T-helper 2 cell treated with Interferon-gamma antibody and Interleukin-4, amounts not matched to agents 5 μg/mL and 100 μg/mL, for 36 hours (primary cell): Measurements from ENCODE around the gene CDSN.

ENCODE experiments used
- DNase-seq: peaks from one replicate; pipeline ENCODE4 v3.0.0; 2021; ENCODE audit warnings: low spot score
- H3K27ac Mint-ChIP-seq: one replicate; pipeline ENCODE4 v1.8.0; 2021; ENCODE audit warnings: mild to moderate bottlenecking, mixed read lengths
- H3K27me3 Mint-ChIP-seq: one replicate; pipeline ENCODE4 v1.8.0; 2021; ENCODE audit warnings: low read depth, mixed read lengths
- H3K36me3 Mint-ChIP-seq: one replicate; pipeline ENCODE4 v1.8.0; 2021; ENCODE audit warnings: low read depth, mixed read lengths
- H3K4me1 Mint-ChIP-seq: one replicate; pipeline ENCODE4 v1.8.0; 2021; ENCODE audit warnings: low read depth, mixed read lengths
- H3K4me3 Mint-ChIP-seq: one replicate; pipeline ENCODE4 v1.8.0; 2022; ENCODE audit warnings: mild to moderate bottlenecking, moderate library complexity, mixed read lengths
- H3K9me3 Mint-ChIP-seq: one replicate; pipeline ENCODE4 v1.8.0; 2021; ENCODE audit warnings: mixed read lengths

The CDSN gene

GRCh38 chr6:31132806-31133205 lies 12.6 kb upstream of the CDSN start:
- H3K9me3 Mint-ChIP-seq = no peaks in the 10 kb centered on the region
- H3K4me3 Mint-ChIP-seq = no peak overlapping the region
- no peak for DNase-seq
- no peak overlapping the region for H3K27ac Mint-ChIP-seq
- H3K36me3 Mint-ChIP-seq = no peaks in the 10 kb centered on the region
- H3K4me1 Mint-ChIP-seq = peaks cover 3% of the 10 kb centered on the region
- H3K27me3 Mint-ChIP-seq = peaks cover 19% of the 10 kb centered on the region

GRCh38 chr6:31131595-31131994 lies 11.3 kb upstream of the CDSN start:
- Mint-ChIP-seq H3K4me1 (no peaks in the 10 kb centered on the region), H3K27ac (no peak overlapping the region), H3K4me3 (no peak overlapping the region), H3K27me3 (peaks cover 17% of the 10 kb centered on the region), H3K36me3 (no peaks in the 10 kb centered on the region), H3K9me3 (no peaks in the 10 kb centered on the region)
- no peak for DNase-seq

- no peak overlapping the region for H3K4me3 Mint-ChIP-seq
- H3K27me3 Mint-ChIP-seq = peaks cover 17% of the 10 kb centered on the region
- H3K36me3 Mint-ChIP-seq = no peaks in the 10 kb centered on the region
- no peak for DNase-seq
- H3K9me3 Mint-ChIP-seq = no peaks in the 10 kb centered on the region
- no peaks in the 10 kb centered on the region for H3K4me1 Mint-ChIP-seq
- H3K27ac Mint-ChIP-seq = no peak overlapping the region
Measured at GRCh38 chr6:31130751-31131150, 10.5 kb upstream of the CDSN start.

- DNase-seq = no peak
- Mint-ChIP-seq H3K27ac (no peak overlapping the region), H3K36me3 (no peaks in the 10 kb centered on the region), H3K4me3 (no peak overlapping the region), H3K27me3 (peaks cover 17% of the 10 kb centered on the region), H3K4me1 (no peaks in the 10 kb centered on the region), H3K9me3 (no peaks in the 10 kb centered on the region)
Measured at GRCh38 chr6:31129130-31129529, 8.9 kb upstream of the CDSN start.

- peak; percentile 36 for DNase-seq
- Mint-ChIP-seq H3K27me3 (peaks cover 17% of the 10 kb centered on the region), H3K27ac (no peak overlapping the region), H3K36me3 (no peaks in the 10 kb centered on the region), H3K4me1 (no peaks in the 10 kb centered on the region), H3K4me3 (no peak overlapping the region), H3K9me3 (no peaks in the 10 kb centered on the region)
Measured at GRCh38 chr6:31128093-31128676, 7.9 kb upstream of the CDSN start.

- no peak for DNase-seq
- H3K36me3 Mint-ChIP-seq = no peaks in the 10 kb centered on the region
- H3K4me1 Mint-ChIP-seq = no peaks in the 10 kb centered on the region
- H3K4me3 Mint-ChIP-seq = no peak overlapping the region
- H3K27ac Mint-ChIP-seq = no peak overlapping the region
- no peaks in the 10 kb centered on the region for H3K9me3 Mint-ChIP-seq
- H3K27me3 Mint-ChIP-seq = peaks cover 17% of the 10 kb centered on the region
Measured at GRCh38 chr6:31126396-31127175, 6.3 kb upstream of the CDSN start.

GRCh38 chr6:31125586-31126363 lies 5.5 kb upstream of the CDSN start:
- DNase-seq = no peak
- H3K27ac Mint-ChIP-seq = no peak overlapping the region
- H3K4me3 Mint-ChIP-seq = no peak overlapping the region
- H3K4me1 Mint-ChIP-seq = no peaks in the 10 kb centered on the region
- H3K36me3 Mint-ChIP-seq = no peaks in the 10 kb centered on the region
- peaks cover 17% of the 10 kb centered on the region for H3K27me3 Mint-ChIP-seq
- H3K9me3 Mint-ChIP-seq = no peaks in the 10 kb centered on the region

GRCh38 chr6:31125162-31125561 lies 4.9 kb upstream of the CDSN start:
- Mint-ChIP-seq H3K4me3 (no peak overlapping the region), H3K4me1 (no peaks in the 10 kb centered on the region), H3K27me3 (peaks cover 16% of the 10 kb centered on the region), H3K36me3 (no peaks in the 10 kb centered on the region), H3K27ac (no peak overlapping the region), H3K9me3 (no peaks in the 10 kb centered on the region)
- no peak for DNase-seq

- Mint-ChIP-seq H3K36me3 (no peaks in the 10 kb centered on the region), H3K4me1 (no peaks in the 10 kb centered on the region), H3K4me3 (no peak overlapping the region), H3K9me3 (no peaks in the 10 kb centered on the region), H3K27ac (no peak overlapping the region), H3K27me3 (peaks cover 6% of the 10 kb centered on the region)
- no peak for DNase-seq
Measured at GRCh38 chr6:31122791-31123706, 2.8 kb upstream of the CDSN start.

GRCh38 chr6:31121131-31121790 lies 1.0 kb upstream of the CDSN start:
- no peak overlapping the region for H3K4me3 Mint-ChIP-seq
- no peak for DNase-seq
- no peaks in the 10 kb centered on the region for H3K4me1 Mint-ChIP-seq
- H3K27me3 Mint-ChIP-seq = peaks cover 2% of the 10 kb centered on the region
- no peak overlapping the region for H3K27ac Mint-ChIP-seq
- H3K36me3 Mint-ChIP-seq = no peaks in the 10 kb centered on the region
- H3K9me3 Mint-ChIP-seq = no peaks in the 10 kb centered on the region

- H3K4me3 Mint-ChIP-seq = no peak overlapping the region
- no peak overlapping the region for H3K27ac Mint-ChIP-seq
- no peak for DNase-seq
- no peaks in the 10 kb centered on the region for H3K36me3 Mint-ChIP-seq
- peaks cover 12% of the 10 kb centered on the region for H3K27me3 Mint-ChIP-seq
- H3K4me1 Mint-ChIP-seq = no peaks in the 10 kb centered on the region
- H3K9me3 Mint-ChIP-seq = no peaks in the 10 kb centered on the region
Measured at GRCh38 chr6:31118178-31118577, 2.1 kb downstream of the CDSN start.

GRCh38 chr6:31116661-31117385 lies 3.4 kb downstream of the CDSN start:
- no peak for DNase-seq
- peaks cover 12% of the 10 kb centered on the region for H3K27me3 Mint-ChIP-seq
- H3K9me3 Mint-ChIP-seq = no peaks in the 10 kb centered on the region
- H3K27ac Mint-ChIP-seq = no peak overlapping the region
- no peaks in the 10 kb centered on the region for H3K36me3 Mint-ChIP-seq
- H3K4me3 Mint-ChIP-seq = no peak overlapping the region
- no peaks in the 10 kb centered on the region for H3K4me1 Mint-ChIP-seq
